Mucosa of rectum (tissue), 2 donors: ENCODE results near the gene PRKG1.
"Not testable (repeated sequence)": the region's sequence is repeated elsewhere in the genome, so short reads cannot be mapped to it uniquely, and the experiment has no call there.

Experiments used
- H3K27ac ChIP-seq, 2 donors: one replicate each; pipeline ENCODE4 v1.7.0; 2013; ENCODE audit warnings: inconsistent platforms in 2 of 2, low read depth in 2 of 2, low read length in 2 of 2
- H3K27me3 ChIP-seq, 2 donors: one replicate each; pipeline ENCODE4 v1.7.0; 2013; ENCODE audit warnings: low read length in 2 of 2; ENCODE audit not compliant: control insufficient read depth in 2 of 2, insufficient read depth in 2 of 2
- H3K36me3 ChIP-seq, 2 donors: one replicate each; pipeline ENCODE4 v1.7.0; 2013; ENCODE audit warnings: low read length in 2 of 2; ENCODE audit not compliant: control insufficient read depth in 2 of 2, insufficient read depth in 2 of 2
- H3K4me1 ChIP-seq, 2 donors: one replicate each; pipeline ENCODE4 v1.7.0; 2013; ENCODE audit warnings: low read length in 2 of 2, mild to moderate bottlenecking in 1 of 2; ENCODE audit not compliant: control insufficient read depth in 2 of 2, insufficient read depth in 2 of 2
- H3K4me3 ChIP-seq, 2 donors: one replicate each; pipeline ENCODE4 v1.7.0; 2013; ENCODE audit warnings: low read length in 2 of 2
- H3K9ac ChIP-seq, 2 donors: one replicate each; pipeline ENCODE4 v1.7.0; 2013; ENCODE audit warnings: low read length in 2 of 2, low read depth in 1 of 2, mild to moderate bottlenecking in 1 of 2
- H3K9me3 ChIP-seq, 2 donors: one replicate each; pipeline ENCODE4 v1.7.0; 2013; ENCODE audit warnings: low read length in 2 of 2; ENCODE audit not compliant: control insufficient read depth in 2 of 2
- donor health status: healthy.
- donor health status: Normal muscosa, but diverticular disease.

The PRKG1 gene

GRCh38 chr10:51683031-51683691 lies 608.9 kb downstream of the PRKG1 start:
- H3K27ac ChIP-seq, result no peak overlapping the region
- H3K9ac ChIP-seq, result no peak overlapping the region
- H3K4me1 ChIP-seq, result no peaks in the 10 kb centered on the region
- no peaks in the 10 kb centered on the region for H3K9me3 ChIP-seq
- H3K36me3 ChIP-seq, result no peaks in the 10 kb centered on the region
- no peaks in the 10 kb centered on the region for H3K27me3 ChIP-seq
- no peak overlapping the region for H3K4me3 ChIP-seq

GRCh38 chr10:51685768-51686167 lies 611.5 kb downstream of the PRKG1 start:
- Histone ChIP-seq H3K36me3 (no peaks in the 10 kb centered on the region), H3K4me1 (no peaks in the 10 kb centered on the region), H3K9ac (no peak overlapping the region), H3K27ac (no peak overlapping the region), H3K27me3 (no peaks in the 10 kb centered on the region), H3K4me3 (no peak overlapping the region), H3K9me3 (no peaks in the 10 kb centered on the region)

GRCh38 chr10:51687296-51687695 lies 613.0 kb downstream of the PRKG1 start:
- Histone ChIP-seq H3K4me1 (no peaks in the 10 kb centered on the region), H3K9ac (no peak overlapping the region), H3K27ac (no peak overlapping the region), H3K4me3 (no peak overlapping the region), H3K9me3 (no peaks in the 10 kb centered on the region), H3K27me3 (no peaks in the 10 kb centered on the region), H3K36me3 (no peaks in the 10 kb centered on the region)

- not testable (repeated sequence) for H3K27ac ChIP-seq, H3K9me3 ChIP-seq
These were observed 614.5 kb downstream of the PRKG1 start for GRCh38 chr10:51688826-51689225.

GRCh38 chr10:51689536-51689935 lies 615.2 kb downstream of the PRKG1 start:
- Histone ChIP-seq H3K4me1 (no peaks in the 10 kb centered on the region), H3K4me3 (no peak overlapping the region), H3K9me3 (no peaks in the 10 kb centered on the region), H3K36me3 (no peaks in the 10 kb centered on the region), H3K9ac (no peak overlapping the region), H3K27ac (no peak overlapping the region), H3K27me3 (no peaks in the 10 kb centered on the region)

More at GRCh38 chr10:51688826-51689225, 614.5 kb downstream of the PRKG1 start:
- not testable (repeated sequence) for H3K9ac ChIP-seq, H3K36me3 ChIP-seq, H3K27me3 ChIP-seq, H3K4me3 ChIP-seq, H3K4me1 ChIP-seq

GRCh38 chr10:51691135-51691534 lies 616.8 kb downstream of the PRKG1 start:
- Histone ChIP-seq H3K4me3 (no peak overlapping the region), H3K27ac (no peak overlapping the region), H3K9ac (no peak overlapping the region), H3K36me3 (no peaks in the 10 kb centered on the region), H3K4me1 (no peaks in the 10 kb centered on the region), H3K9me3 (no peaks in the 10 kb centered on the region), H3K27me3 (no peaks in the 10 kb centered on the region)

GRCh38 chr10:51694086-51694768 lies 619.9 kb downstream of the PRKG1 start:
- H3K27ac ChIP-seq, result no peak overlapping the region
- H3K4me3 ChIP-seq, result no peak overlapping the region
- H3K27me3 ChIP-seq, result no peaks in the 10 kb centered on the region
- peaks cover 0 to 4% of the 10 kb centered on the region in 2 donors for H3K36me3 ChIP-seq
- no peak overlapping the region for H3K9ac ChIP-seq
- peaks cover 12 to 14% of the 10 kb centered on the region in 2 donors for H3K4me1 ChIP-seq
- H3K9me3 ChIP-seq, result no peaks in the 10 kb centered on the region

GRCh38 chr10:51696251-51696650 lies 622.0 kb downstream of the PRKG1 start:
- peaks cover 0 to 4% of the 10 kb centered on the region in 2 donors for H3K36me3 ChIP-seq
- peaks cover 12 to 18% of the 10 kb centered on the region in 2 donors for H3K4me1 ChIP-seq
- H3K9ac ChIP-seq, result no peak overlapping the region
- no peak overlapping the region for H3K27ac ChIP-seq
- H3K27me3 ChIP-seq, result no peaks in the 10 kb centered on the region
- H3K4me3 ChIP-seq, result no peak overlapping the region
- H3K9me3 ChIP-seq, result no peaks in the 10 kb centered on the region

- Histone ChIP-seq H3K27ac (no peak overlapping the region), H3K4me3 (peak overlapping the region; percentile 94 to 95), H3K9ac (peak overlapping the region; percentile 86 to 89), H3K27me3 (no peaks in the 10 kb centered on the region), H3K4me1 (peaks cover 12 to 18% of the 10 kb centered on the region in 2 donors), H3K36me3 (peaks cover 0 to 4% of the 10 kb centered on the region in 2 donors), H3K9me3 (no peaks in the 10 kb centered on the region)
These were observed 624.3 kb downstream of the PRKG1 start for GRCh38 chr10:51698473-51699063.

GRCh38 chr10:51699145-51699474 lies 624.8 kb downstream of the PRKG1 start:
- H3K4me1 ChIP-seq, result peaks cover 12 to 18% of the 10 kb centered on the region in 2 donors
- peak overlapping the region; percentile 94 to 95 for H3K4me3 ChIP-seq
- peak overlapping the region; percentile 86 to 89 for H3K9ac ChIP-seq
- peaks cover 0 to 4% of the 10 kb centered on the region in 2 donors for H3K36me3 ChIP-seq
- H3K27me3 ChIP-seq, result no peaks in the 10 kb centered on the region
- H3K9me3 ChIP-seq, result no peaks in the 10 kb centered on the region
- peak overlapping the region; percentile 87 to 95 for H3K27ac ChIP-seq
